Measurements from ENCODE around the gene ACKR1. TPM values are rescaled to one million over a fixed set of nuclear protein-coding genes. Genes with fewer than 3 reads are reported as not detected.

Gene ACKR1, protein sequence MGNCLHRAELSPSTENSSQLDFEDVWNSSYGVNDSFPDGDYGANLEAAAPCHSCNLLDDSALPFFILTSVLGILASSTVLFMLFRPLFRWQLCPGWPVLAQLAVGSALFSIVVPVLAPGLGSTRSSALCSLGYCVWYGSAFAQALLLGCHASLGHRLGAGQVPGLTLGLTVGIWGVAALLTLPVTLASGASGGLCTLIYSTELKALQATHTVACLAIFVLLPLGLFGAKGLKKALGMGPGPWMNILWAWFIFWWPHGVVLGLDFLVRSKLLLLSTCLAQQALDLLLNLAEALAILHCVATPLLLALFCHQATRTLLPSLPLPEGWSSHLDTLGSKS
- not detected in 2 replicates for total RNA-seq (2014; rRNA removed; shearing (Covaris generic); ENCODE audit: low replicate concordance)

DNA sequence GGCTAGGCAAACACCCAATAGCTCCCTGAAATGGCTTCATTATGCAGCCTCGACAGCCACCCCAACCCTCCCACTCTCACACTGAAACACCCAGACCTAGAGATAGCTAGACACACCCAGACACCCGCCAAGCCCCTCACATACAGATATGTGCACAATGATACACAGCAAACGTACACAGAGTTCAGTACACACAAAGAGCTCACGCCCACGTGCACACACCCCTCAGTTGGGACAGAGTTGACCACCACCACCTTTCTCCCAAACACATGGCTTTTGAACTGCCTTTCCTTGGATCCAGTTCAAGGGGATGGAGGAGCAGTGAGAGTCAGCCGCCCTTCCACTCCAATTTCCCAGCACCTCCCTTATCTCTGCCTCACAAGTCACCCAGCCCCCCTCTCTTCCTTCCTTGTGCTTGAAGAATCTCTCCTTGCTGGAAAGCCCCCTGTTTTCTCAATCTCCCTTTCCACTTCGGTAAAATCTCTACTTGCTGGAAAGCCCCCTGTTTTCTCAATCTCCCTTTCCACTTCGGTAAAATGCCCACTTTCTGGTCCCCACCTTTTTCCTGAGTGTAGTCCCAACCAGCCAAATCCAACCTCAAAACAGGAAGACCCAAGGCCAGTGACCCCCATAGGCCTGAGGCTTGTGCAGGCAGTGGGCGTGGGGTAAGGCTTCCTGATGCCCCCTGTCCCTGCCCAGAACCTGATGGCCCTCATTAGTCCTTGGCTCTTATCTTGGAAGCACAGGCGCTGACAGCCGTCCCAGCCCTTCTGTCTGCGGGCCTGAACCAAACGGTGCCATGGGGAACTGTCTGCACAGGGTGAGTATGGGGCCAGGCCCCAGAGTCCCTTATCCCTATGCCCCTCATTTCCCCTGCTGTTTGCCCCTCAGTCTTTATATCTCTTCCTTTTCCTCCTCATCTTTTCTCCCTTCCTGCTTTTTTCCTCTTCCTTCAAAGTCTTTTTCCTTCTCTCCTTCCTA lies at the start of gene ACKR1:
ACKR1 (plus strand) TSS at position 715 of the 981 bp plus-strand sequence; CDS start at position 800, 85 bp downstream.
- H3K27ac ChIP-seq (ENCODE audit: low read length) = no peak within 1 kb of the TSS
- no peak within 1 kb of the TSS for H3K4me2 ChIP-seq (ENCODE audit: low read depth, low read length, poor library complexity, severe bottlenecking)

GRCh38 chr1:159161001-159161718 lies 43.5 kb upstream of the ACKR1 start:
- H3K4me3 ChIP-seq (ENCODE audit: low read length) = no peak overlapping the region
- peak; percentile 79 for DNase-seq

More for the DNA sequence above, at the start of gene ACKR1:
- Histone ChIP-seq H2AFZ (ENCODE audit: low read length) (no peak within 1 kb of the TSS), H3K27me3 (ENCODE audit: low read length) (no peaks in the 10 kb centered on the region), H3K9ac (ENCODE audit: low read length) (no peak within 1 kb of the TSS), H3K9me2 (replicated peaks; ENCODE audit: insufficient read depth, low read length) (no peaks in the 10 kb centered on the region), H3K9me3 (ENCODE audit: low read length) (no peaks in the 10 kb centered on the region), H4K20me1 (ENCODE audit: insufficient read depth, low read depth, low read length) (no peaks in the 10 kb centered on the region), H3K4me3 (ENCODE audit: low read length) (no peak within 1 kb of the TSS), H3K79me2 (ENCODE audit: low read length) (no peaks in the 10 kb centered on the region), H3K4me1 (ENCODE audit: low read length) (no peaks in the 10 kb centered on the region), H3K36me3 (ENCODE audit: insufficient read depth, low read length) (no peaks in the 10 kb centered on the region)
- DNase-seq = no peak

DNA sequence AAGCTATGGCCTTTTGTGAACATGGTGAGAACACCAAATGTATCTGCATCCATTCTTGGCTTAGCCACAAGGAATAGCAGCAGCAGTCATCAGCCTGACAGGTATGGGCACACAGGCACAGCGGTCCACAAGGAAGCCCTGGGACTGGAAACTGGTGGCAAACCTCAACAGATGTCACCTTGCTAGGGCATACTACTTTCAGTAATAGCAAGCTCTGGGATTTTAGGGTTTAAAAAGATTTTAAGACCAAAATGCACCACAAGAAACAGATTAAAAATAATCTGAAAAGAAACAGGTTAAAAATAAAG lies 43.0 kb upstream of the ACKR1 start:
- no peaks in the 10 kb centered on the region for H4K20me1 ChIP-seq (ENCODE audit: insufficient read depth, low read depth, low read length)
- H3K27ac ChIP-seq (ENCODE audit: low read length) = no peak overlapping the region
- no peak for DNase-seq
- no peaks in the 10 kb centered on the region for H3K27me3 ChIP-seq (ENCODE audit: low read length)
- H3K79me2 ChIP-seq (ENCODE audit: low read length) = no peaks in the 10 kb centered on the region
- no peaks in the 10 kb centered on the region for H3K9me3 ChIP-seq (ENCODE audit: low read length)
- no peak overlapping the region for H3K4me2 ChIP-seq (ENCODE audit: low read depth, low read length, poor library complexity, severe bottlenecking)
- H3K4me1 ChIP-seq (ENCODE audit: low read length) = no peaks in the 10 kb centered on the region
- no peak overlapping the region for H3K4me3 ChIP-seq (ENCODE audit: low read length)
- H2AFZ ChIP-seq (ENCODE audit: low read length) = no peak overlapping the region
- H3K9me2 ChIP-seq (replicated peaks; ENCODE audit: insufficient read depth, low read length) = no peaks in the 10 kb centered on the region
- H3K36me3 ChIP-seq (ENCODE audit: insufficient read depth, low read length) = no peaks in the 10 kb centered on the region
- H3K9ac ChIP-seq (ENCODE audit: low read length) = no peak overlapping the region

More at GRCh38 chr1:159161001-159161718, 43.5 kb upstream of the ACKR1 start:
- H3K4me1 ChIP-seq (ENCODE audit: low read length) = no peaks in the 10 kb centered on the region
- no peaks in the 10 kb centered on the region for H3K9me2 ChIP-seq (replicated peaks; ENCODE audit: insufficient read depth, low read length)
- no peak overlapping the region for H3K9ac ChIP-seq (ENCODE audit: low read length)
- H3K27ac ChIP-seq (ENCODE audit: low read length) = no peak overlapping the region
- no peaks in the 10 kb centered on the region for H3K79me2 ChIP-seq (ENCODE audit: low read length)
- no peak overlapping the region for H3K4me2 ChIP-seq (ENCODE audit: low read depth, low read length, poor library complexity, severe bottlenecking)
- no peaks in the 10 kb centered on the region for H3K27me3 ChIP-seq (ENCODE audit: low read length)
- no peaks in the 10 kb centered on the region for H3K9me3 ChIP-seq (ENCODE audit: low read length)
- H2AFZ ChIP-seq (ENCODE audit: low read length) = no peak overlapping the region
- no peaks in the 10 kb centered on the region for H3K36me3 ChIP-seq (ENCODE audit: insufficient read depth, low read length)
- no peaks in the 10 kb centered on the region for H4K20me1 ChIP-seq (ENCODE audit: insufficient read depth, low read depth, low read length)

- no peak overlapping the region for H3K4me2 ChIP-seq (ENCODE audit: low read depth, low read length, poor library complexity, severe bottlenecking)
- H3K9me3 ChIP-seq (ENCODE audit: low read length) = no peaks in the 10 kb centered on the region
- no peak overlapping the region for H3K27ac ChIP-seq (ENCODE audit: low read length)
- no peak overlapping the region for H3K9ac ChIP-seq (ENCODE audit: low read length)
- no peaks in the 10 kb centered on the region for H3K79me2 ChIP-seq (ENCODE audit: low read length)
- no peak overlapping the region for H3K4me3 ChIP-seq (ENCODE audit: low read length)
- no peaks in the 10 kb centered on the region for H3K36me3 ChIP-seq (ENCODE audit: insufficient read depth, low read length)
- no peaks in the 10 kb centered on the region for H3K9me2 ChIP-seq (replicated peaks; ENCODE audit: insufficient read depth, low read length)
- no peaks in the 10 kb centered on the region for H3K4me1 ChIP-seq (ENCODE audit: low read length)
- H2AFZ ChIP-seq (ENCODE audit: low read length) = no peak overlapping the region
- DNase-seq = no peak
- no peaks in the 10 kb centered on the region for H3K27me3 ChIP-seq (ENCODE audit: low read length)
- H4K20me1 ChIP-seq (ENCODE audit: insufficient read depth, low read depth, low read length) = no peaks in the 10 kb centered on the region
These were observed 42.0 kb upstream of the ACKR1 start for GRCh38 chr1:159162516-159163265.

GRCh38 chr1:159163614-159164228 lies 41.0 kb upstream of the ACKR1 start:
- Histone ChIP-seq H3K27ac (ENCODE audit: low read length) (no peak overlapping the region), H3K4me1 (ENCODE audit: low read length) (no peaks in the 10 kb centered on the region), H3K9me3 (ENCODE audit: low read length) (no peaks in the 10 kb centered on the region), H3K4me2 (ENCODE audit: low read depth, low read length, poor library complexity, severe bottlenecking) (no peak overlapping the region), H3K4me3 (ENCODE audit: low read length) (no peak overlapping the region), H3K9ac (ENCODE audit: low read length) (no peak overlapping the region), H3K79me2 (ENCODE audit: low read length) (no peaks in the 10 kb centered on the region), H3K36me3 (ENCODE audit: insufficient read depth, low read length) (no peaks in the 10 kb centered on the region), H3K9me2 (replicated peaks; ENCODE audit: insufficient read depth, low read length) (no peaks in the 10 kb centered on the region), H3K27me3 (ENCODE audit: low read length) (no peaks in the 10 kb centered on the region), H4K20me1 (ENCODE audit: insufficient read depth, low read depth, low read length) (no peaks in the 10 kb centered on the region), H2AFZ (ENCODE audit: low read length) (no peak overlapping the region)
- no peak for DNase-seq

- Histone ChIP-seq H3K9me3 (ENCODE audit: low read length) (no peaks in the 10 kb centered on the region), H3K9ac (ENCODE audit: low read length) (no peak overlapping the region), H2AFZ (ENCODE audit: low read length) (no peak overlapping the region), H3K4me3 (ENCODE audit: low read length) (no peak overlapping the region), H4K20me1 (ENCODE audit: insufficient read depth, low read depth, low read length) (no peaks in the 10 kb centered on the region), H3K27ac (ENCODE audit: low read length) (no peak overlapping the region), H3K4me2 (ENCODE audit: low read depth, low read length, poor library complexity, severe bottlenecking) (no peak overlapping the region), H3K9me2 (replicated peaks; ENCODE audit: insufficient read depth, low read length) (no peaks in the 10 kb centered on the region), H3K4me1 (ENCODE audit: low read length) (no peaks in the 10 kb centered on the region), H3K27me3 (ENCODE audit: low read length) (no peaks in the 10 kb centered on the region), H3K79me2 (ENCODE audit: low read length) (no peaks in the 10 kb centered on the region), H3K36me3 (ENCODE audit: insufficient read depth, low read length) (no peaks in the 10 kb centered on the region)
- DNase-seq = no peak
These were observed 36.6 kb upstream of the ACKR1 start for GRCh38 chr1:159168043-159168442.

GRCh38 chr1:159170639-159171038 lies 34.0 kb upstream of the ACKR1 start:
- H3K27ac ChIP-seq (ENCODE audit: low read length) = no peak overlapping the region
- no peaks in the 10 kb centered on the region for H3K9me3 ChIP-seq (ENCODE audit: low read length)
- no peaks in the 10 kb centered on the region for H3K36me3 ChIP-seq (ENCODE audit: insufficient read depth, low read length)
- H3K9me2 ChIP-seq (replicated peaks; ENCODE audit: insufficient read depth, low read length) = no peaks in the 10 kb centered on the region
- H4K20me1 ChIP-seq (ENCODE audit: insufficient read depth, low read depth, low read length) = no peaks in the 10 kb centered on the region
- H3K4me3 ChIP-seq (ENCODE audit: low read length) = no peak overlapping the region
- DNase-seq = no peak
- H3K79me2 ChIP-seq (ENCODE audit: low read length) = no peaks in the 10 kb centered on the region
- H2AFZ ChIP-seq (ENCODE audit: low read length) = no peak overlapping the region
- no peaks in the 10 kb centered on the region for H3K27me3 ChIP-seq (ENCODE audit: low read length)
- no peak overlapping the region for H3K9ac ChIP-seq (ENCODE audit: low read length)
- no peak overlapping the region for H3K4me2 ChIP-seq (ENCODE audit: low read depth, low read length, poor library complexity, severe bottlenecking)
- no peaks in the 10 kb centered on the region for H3K4me1 ChIP-seq (ENCODE audit: low read length)

Data from Karpas-422 (cell line).